H9 (cell line): ENCODE results near the gene ITSN1. TPM values are rescaled to one million over a fixed set of nuclear protein-coding genes. Genes with fewer than 3 reads are reported as not detected.
A peak's percentile ranks its signal among the peaks of the same experiment; 100 is the strongest.
"Not testable (repeated sequence)": the region's sequence is repeated elsewhere in the genome, so short reads cannot be mapped to it uniquely, and the experiment has no call there.

Experiments used
- DNase-seq: peaks from one replicate; pipeline ENCODE4 v3.0.0-alpha.2; 2017
- H2AFZ ChIP-seq: one replicate; pipeline ENCODE4 v1.6.1; 2013; ENCODE audit warnings: mild to moderate bottlenecking, low read length, control low read depth, moderate library complexity
- H2AK5ac ChIP-seq: 2 replicates; pipeline ENCODE4 v1.6.1; 2013; ENCODE audit warnings: low read length, control low read depth, mixed read lengths; ENCODE audit not compliant: insufficient read length
- H2BK120ac ChIP-seq: one replicate; pipeline ENCODE4 v1.6.1; 2013; ENCODE audit warnings: low read depth, mild to moderate bottlenecking, low read length, control low read depth, inconsistent platforms; ENCODE audit not compliant: poor library complexity, severe bottlenecking
- H2BK12ac ChIP-seq: 2 replicates; pipeline ENCODE4 v1.6.1; 2013; ENCODE audit warnings: low read length, control low read depth, mixed read lengths, low read depth; ENCODE audit not compliant: insufficient read length
- H2BK15ac ChIP-seq: 2 replicates; pipeline ENCODE4 v1.6.1; 2013; ENCODE audit warnings: low read depth, low read length, control low read depth
- H2BK20ac ChIP-seq: one replicate; pipeline ENCODE4 v1.6.1; 2013; ENCODE audit warnings: low read depth, mild to moderate bottlenecking, low read length, control low read depth, inconsistent platforms; ENCODE audit not compliant: poor library complexity, severe bottlenecking
- H2BK5ac ChIP-seq: 2 replicates; pipeline ENCODE4 v1.6.1; 2013; ENCODE audit warnings: low read length, control low read depth, mixed read lengths; ENCODE audit not compliant: insufficient read length
- H3K14ac ChIP-seq: 2 replicates; pipeline ENCODE4 v1.6.1; 2013; ENCODE audit warnings: low read length, control low read depth; ENCODE audit not compliant: insufficient read depth
- H3K18ac ChIP-seq: 2 replicates; pipeline ENCODE4 v1.6.1; 2013; ENCODE audit warnings: low read depth, mild to moderate bottlenecking, mixed read lengths, low read length, control low read depth; ENCODE audit not compliant: insufficient read length
- H3K23ac ChIP-seq: 2 replicates; pipeline ENCODE4 v1.6.1; 2013; ENCODE audit warnings: low read length, control low read depth, mixed read lengths, low read depth; ENCODE audit not compliant: insufficient read length
- H3K23me2 ChIP-seq: 2 replicates; pipeline ENCODE4 v1.6.1; 2013; ENCODE audit warnings: low read depth, mild to moderate bottlenecking, mixed read lengths, low read length, control low read depth; ENCODE audit not compliant: insufficient read length, poor library complexity, severe bottlenecking
- H3K27ac ChIP-seq: 2 replicates; pipeline ENCODE4 v1.5.1; 2013; ENCODE audit warnings: low read length, control low read depth, mixed read lengths, low read depth; ENCODE audit not compliant: insufficient read length
- H3K27me3 ChIP-seq: 2 replicates; pipeline ENCODE4 v1.6.1; 2013; ENCODE audit warnings: low read length, control low read depth, inconsistent platforms; ENCODE audit not compliant: insufficient read depth
- H3K4ac ChIP-seq: 2 replicates; pipeline ENCODE4 v1.6.1; 2013; ENCODE audit warnings: low read depth, mild to moderate bottlenecking, control low read depth, inconsistent platforms, low read length, moderate library complexity
- H3K4me1 ChIP-seq: 2 replicates; pipeline ENCODE4 v1.6.1; 2013; ENCODE audit warnings: low read length, control low read depth, inconsistent platforms; ENCODE audit not compliant: insufficient read depth
- H3K4me2 ChIP-seq: 2 replicates; pipeline ENCODE4 v1.6.1; 2013; ENCODE audit warnings: low read length, control low read depth, mixed read lengths; ENCODE audit not compliant: insufficient read length, insufficient read depth
- H3K56ac ChIP-seq: 2 replicates; pipeline ENCODE4 v1.6.1; 2013; ENCODE audit warnings: low read depth, mild to moderate bottlenecking, mixed read lengths, low read length, control low read depth; ENCODE audit not compliant: insufficient read length
- H3K79me1 ChIP-seq: 2 replicates; pipeline ENCODE4 v1.6.1; 2013; ENCODE audit warnings: low read depth, mild to moderate bottlenecking, moderate library complexity, low read length, control low read depth, inconsistent platforms; ENCODE audit not compliant: insufficient read depth, poor library complexity, severe bottlenecking
- H3K79me2 ChIP-seq: 2 replicates; pipeline ENCODE4 v1.6.1; 2013; ENCODE audit warnings: low read length, control low read depth, inconsistent platforms; ENCODE audit not compliant: insufficient read depth
- H3K9ac ChIP-seq: 2 replicates; pipeline ENCODE4 v1.6.1; 2013; ENCODE audit warnings: low read length, control low read depth, mixed read lengths; ENCODE audit not compliant: insufficient read length; ENCODE audit errors: extremely low read depth
- H3K9me3 ChIP-seq: one replicate; pipeline ENCODE4 v1.6.1; 2013; ENCODE audit warnings: low read depth, low read length, inconsistent platforms; ENCODE audit not compliant: control insufficient read depth
- H3T11ph ChIP-seq: one replicate; pipeline ENCODE4 v1.6.1; 2013; ENCODE audit warnings: mild to moderate bottlenecking, low read length, control low read depth, inconsistent platforms
- H4K20me1 ChIP-seq: one replicate; pipeline ENCODE4 v1.6.1; 2013; ENCODE audit not compliant: control insufficient read depth, insufficient read length, insufficient read depth
- H4K5ac ChIP-seq: 2 replicates; pipeline ENCODE4 v1.6.1; 2013; ENCODE audit warnings: low read depth, mild to moderate bottlenecking, mixed read lengths, low read length, control low read depth; ENCODE audit not compliant: insufficient read length
- H4K8ac ChIP-seq: replicated peaks from 2 replicates; pipeline ENCODE4 v1.6.1; 2013; ENCODE audit warnings: low read length, control low read depth, mixed read lengths, low read depth; ENCODE audit not compliant: insufficient read length
- H4K91ac ChIP-seq: 2 replicates; pipeline ENCODE4 v1.6.1; 2013; ENCODE audit warnings: low read depth, mild to moderate bottlenecking, moderate library complexity, mixed read lengths, low read length, control low read depth; ENCODE audit not compliant: insufficient read length
- H3K27ac Mint-ChIP-seq, 3 experiments: 2 replicates in 2 of 3; 3 replicates in 1 of 3; pipeline ENCODE4 v1.8.0; 2020 to 2021; ENCODE audit warnings: mixed read lengths in 3 of 3, mild to moderate bottlenecking in 1 of 3, moderate library complexity in 1 of 3
- H3K27me3 Mint-ChIP-seq: 2 replicates; pipeline ENCODE4 v1.8.0; 2021; ENCODE audit warnings: low read depth, mild to moderate bottlenecking, moderate library complexity, mixed read lengths
- H3K36me3 Mint-ChIP-seq, 3 experiments: 2 replicates in 2 of 3; 3 replicates in 1 of 3; pipeline ENCODE4 v1.8.0; 2020 to 2021; ENCODE audit warnings: low read depth in 3 of 3, mixed read lengths in 3 of 3; ENCODE audit not compliant: insufficient read depth in 1 of 3
- H3K4me1 Mint-ChIP-seq, 2 experiments: 2 replicates each; pipeline ENCODE4 v1.8.0; 2020; ENCODE audit warnings: mixed read lengths in 2 of 2
- H3K4me3 Mint-ChIP-seq, 2 experiments: 2 replicates in 1 of 2; 3 replicates in 1 of 2; pipeline ENCODE4 v1.8.0; 2020 to 2021; ENCODE audit warnings: mild to moderate bottlenecking in 2 of 2, mixed read lengths in 2 of 2, moderate library complexity in 1 of 2
- H3K9me3 Mint-ChIP-seq, 2 experiments: 2 replicates in 1 of 2; 3 replicates in 1 of 2; pipeline ENCODE4 v1.8.0; 2020; ENCODE audit warnings: mild to moderate bottlenecking in 2 of 2, mixed read lengths in 2 of 2, moderate library complexity in 1 of 2
- CTCF ChIP-seq: fragments of 200-600 bp; sonication (generic); conservative IDR thresholded peaks from 3 replicates; pipeline ENCODE4 v1.8.0; 2021; ENCODE audit warnings: antibody characterized with exemption, mild to moderate bottlenecking
- WGBS: extraction: QIAGEN DNeasy Blood & Tissue Kit; methylation state at CpG from one replicate; pipeline ENCODE4 v1.1.7; 2013; ENCODE audit warnings: missing lambda C conversion rate, low lambda C conversion rate, mixed read lengths; ENCODE audit not compliant: insufficient read length; ENCODE audit errors: extremely low coverage; 5-methylcytosine and 5-hydroxymethylcytosine counted together
- total RNA-seq: library from RNA; stranded (reverse); gene quantifications from 2 replicates; pipeline ENCODE4 v1.2.1, GENCODE V29; 2021

ITSN1 gene
- total RNA-seq, 1 experiment from 2014 or later = 94.2 TPM

GRCh38 chr21:33721081-33721480, 78.8 kb downstream of the ITSN1 start:
- H3K9ac ChIP-seq = no peak overlapping the region
- no peak overlapping the region for H2BK20ac ChIP-seq
- H4K20me1 ChIP-seq = no peaks in the 10 kb centered on the region
- no peak overlapping the region for H3K4me2 ChIP-seq
- no peak overlapping the region for H2BK5ac ChIP-seq
- H2BK15ac ChIP-seq = no peak overlapping the region
- H3K79me1 ChIP-seq = no peaks in the 10 kb centered on the region
- H2BK12ac ChIP-seq = no peak overlapping the region
- no peak overlapping the region for H3T11ph ChIP-seq
- H3K36me3 Mint-ChIP-seq = peaks cover 20 to 61% (median 39%) of the 10 kb centered on the region in 3 experiments; a peak in 6 of 7 replicates
- H3K18ac ChIP-seq = no peak overlapping the region
- no peak overlapping the region for H3K27ac ChIP-seq
- H3K4me1 Mint-ChIP-seq = peaks cover 0 to 4% of the 10 kb centered on the region in 2 experiments; a peak in 2 of 4 replicates
- no peak overlapping the region for H3K23ac ChIP-seq
- H2BK120ac ChIP-seq = no peak overlapping the region
- H2AK5ac ChIP-seq = no peak overlapping the region
- no peaks in the 10 kb centered on the region for H3K9me3 Mint-ChIP-seq
- no peak overlapping the region for H3K14ac ChIP-seq
- no CpG with 5 or more reads among the region's 2 CpGs for WGBS
- H3K27ac Mint-ChIP-seq = peak overlapping the region in 1 of 3 experiments; percentile 31; a peak in 1 of 7 replicates
- no peak for DNase-seq
- H3K27me3 ChIP-seq = no peaks in the 10 kb centered on the region
- no peak overlapping the region for H4K5ac ChIP-seq
- no peaks in the 10 kb centered on the region; the same call in 1 of the 2 replicates for H3K79me2 ChIP-seq
- no peaks in the 10 kb centered on the region for H3K23me2 ChIP-seq
- no peak overlapping the region for H4K8ac ChIP-seq
- H3K56ac ChIP-seq = no peak overlapping the region
- no peaks in the 10 kb centered on the region for H3K4me1 ChIP-seq
- H2AFZ ChIP-seq = no peak overlapping the region
- no peak overlapping the region for H4K91ac ChIP-seq
- H3K27me3 Mint-ChIP-seq = no peaks in the 10 kb centered on the region
- no peak overlapping the region for H3K4ac ChIP-seq
- no peaks in the 10 kb centered on the region for H3K9me3 ChIP-seq
- H3K4me3 Mint-ChIP-seq = no peak overlapping the region
- no peak for TF ChIP-seq CTCF

GRCh38 chr21:33729139-33729538, 86.8 kb downstream of the ITSN1 start:
- H3K4me1 Mint-ChIP-seq = peaks cover 33 to 39% of the 10 kb centered on the region in 2 experiments
- not testable (repeated sequence) for H3K23me2 ChIP-seq, H3K79me2 ChIP-seq, H4K20me1 ChIP-seq, H3K27ac ChIP-seq, H2BK12ac ChIP-seq, H4K8ac ChIP-seq, H3K56ac ChIP-seq, H2BK20ac ChIP-seq, H2AK5ac ChIP-seq, H3K4me2 ChIP-seq, H2BK5ac ChIP-seq, H3K27me3 Mint-ChIP-seq, H3K18ac ChIP-seq, H4K5ac ChIP-seq, H3K9me3 Mint-ChIP-seq, H3K79me1 ChIP-seq, H4K91ac ChIP-seq, H3K23ac ChIP-seq, H3K4me3 Mint-ChIP-seq, H3K9ac ChIP-seq, H3K9me3 ChIP-seq, H2AFZ ChIP-seq, H3K4me1 ChIP-seq, H3K14ac ChIP-seq, H2BK120ac ChIP-seq, H3K27me3 ChIP-seq, H2BK15ac ChIP-seq, DNase-seq, H3T11ph ChIP-seq, H3K4ac ChIP-seq
- peaks cover 10 to 16% (median 15%) of the 10 kb centered on the region in 3 experiments; a peak in 6 of 7 replicates for H3K36me3 Mint-ChIP-seq
- no CpG with 5 or more reads among the region's 3 CpGs for WGBS
- H3K27ac Mint-ChIP-seq = peak overlapping the region in 2 of 3 experiments; percentile 60 to 95; a peak in 4 of 7 replicates
